ENCODE results near the gene DLGAP1. TPM values are rescaled to one million over a fixed set of nuclear protein-coding genes. Genes with fewer than 3 reads are reported as not detected.

The DLGAP1 gene
- total and polyA plus RNA-seq, 10 donors, result 0.11 to 6.0 (median 2.1) TPM

DNA sequence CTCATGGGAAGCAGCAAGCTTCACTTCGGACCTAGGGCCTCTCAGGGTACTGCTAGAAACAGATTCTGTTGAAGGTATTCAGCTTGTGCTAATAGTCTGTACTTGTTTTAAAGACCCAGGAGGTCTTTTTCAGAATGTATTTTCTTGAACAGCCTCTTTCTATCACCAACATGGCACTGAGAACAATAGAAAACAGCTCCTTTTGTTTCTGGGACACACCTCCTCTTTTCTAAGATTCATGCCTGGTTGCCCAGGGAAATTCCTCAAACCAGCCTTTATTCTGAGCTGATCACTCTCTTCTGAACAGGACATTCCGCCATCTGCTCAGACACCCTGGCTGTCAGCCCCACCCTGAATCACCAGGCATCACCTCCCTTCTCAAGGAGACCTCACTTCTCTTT lies 615.5 kb downstream of the DLGAP1 start:
- TF ChIP-seq POLR2AphosphoS5 (IDR thresholded peaks at IDR 0.05), result no peak
- TF ChIP-seq POLR2A (IDR thresholded peaks at IDR 0.05), result no peak
- TF ChIP-seq, protein P1, sequence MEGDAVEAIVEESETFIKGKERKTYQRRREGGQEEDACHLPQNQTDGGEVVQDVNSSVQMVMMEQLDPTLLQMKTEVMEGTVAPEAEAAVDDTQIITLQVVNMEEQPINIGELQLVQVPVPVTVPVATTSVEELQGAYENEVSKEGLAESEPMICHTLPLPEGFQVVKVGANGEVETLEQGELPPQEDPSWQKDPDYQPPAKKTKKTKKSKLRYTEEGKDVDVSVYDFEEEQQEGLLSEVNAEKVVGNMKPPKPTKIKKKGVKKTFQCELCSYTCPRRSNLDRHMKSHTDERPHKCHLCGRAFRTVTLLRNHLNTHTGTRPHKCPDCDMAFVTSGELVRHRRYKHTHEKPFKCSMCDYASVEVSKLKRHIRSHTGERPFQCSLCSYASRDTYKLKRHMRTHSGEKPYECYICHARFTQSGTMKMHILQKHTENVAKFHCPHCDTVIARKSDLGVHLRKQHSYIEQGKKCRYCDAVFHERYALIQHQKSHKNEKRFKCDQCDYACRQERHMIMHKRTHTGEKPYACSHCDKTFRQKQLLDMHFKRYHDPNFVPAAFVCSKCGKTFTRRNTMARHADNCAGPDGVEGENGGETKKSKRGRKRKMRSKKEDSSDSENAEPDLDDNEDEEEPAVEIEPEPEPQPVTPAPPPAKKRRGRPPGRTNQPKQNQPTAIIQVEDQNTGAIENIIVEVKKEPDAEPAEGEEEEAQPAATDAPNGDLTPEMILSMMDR (IDR thresholded peaks at IDR 0.05 in 8 of 11, conservative IDR thresholded peaks at IDR 0.05 in 3 of 11), result no peak
- Histone ChIP-seq H3K4me1 (no peaks in the 10 kb centered on the region), H3K27ac (no peak overlapping the region), H3K27me3 (replicated peaks in 1 of 7) (no peaks in the 10 kb centered on the region), H3K36me3 (no peaks in the 10 kb centered on the region), H3K9me3 (no peaks in the 10 kb centered on the region), H3K4me3 (no peak overlapping the region)
- whole genome bisulfite sequencing, 5 donors, result 62 to 95% (median 76%) methylated on average over 2 of the region's 2 CpGs
- intact Hi-C loops (cut with DNase I; ENCODE audit: low total_unique reads), result no loop called here
- DNase-seq, result no peak

DNA sequence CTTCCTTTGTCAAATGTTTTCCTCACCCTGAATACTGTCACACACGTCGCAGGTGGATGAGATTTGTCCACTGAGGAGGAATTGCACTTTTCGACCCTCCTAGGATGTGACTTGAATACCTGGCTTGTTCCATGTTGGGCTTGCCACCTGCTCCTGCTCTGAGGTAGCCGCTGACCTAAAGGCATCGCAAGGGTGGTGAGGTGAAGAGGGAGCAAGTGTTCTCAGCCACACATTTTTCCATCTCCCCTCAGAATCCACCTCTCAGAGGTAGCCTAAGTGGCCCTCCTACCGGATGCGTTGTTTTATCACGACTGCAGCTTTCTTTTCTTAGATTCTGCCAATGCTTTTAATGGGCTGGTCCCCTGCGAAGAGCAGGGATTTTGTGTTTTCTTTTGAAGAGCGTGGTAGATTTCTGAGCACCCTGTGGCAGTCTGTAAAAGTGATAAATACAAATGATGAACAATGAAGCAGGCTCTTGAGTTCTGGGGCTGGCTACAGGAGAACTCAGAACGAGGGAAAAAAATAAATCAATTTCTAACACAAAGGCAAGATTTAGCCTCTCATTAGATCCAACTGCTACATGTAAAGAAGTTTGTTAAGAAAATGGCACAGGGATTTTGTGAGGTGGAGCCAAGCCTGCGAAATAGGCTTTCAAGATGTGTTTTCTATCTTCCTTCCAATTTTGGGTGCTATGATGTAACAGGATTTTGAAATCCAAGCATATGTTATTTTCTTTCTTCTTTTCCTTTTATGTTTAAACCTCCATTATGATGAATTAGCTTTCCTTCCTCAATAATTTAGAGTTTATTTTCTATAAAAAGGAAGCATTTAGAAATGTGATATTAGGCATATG lies 618.4 kb downstream of the DLGAP1 start:
- H3K36me3 ChIP-seq, result no peaks in the 10 kb centered on the region
- H3K9me3 ChIP-seq, result no peaks in the 10 kb centered on the region
- no peaks in the 10 kb centered on the region for H3K27me3 ChIP-seq (replicated peaks in 1 of 7)
- intact Hi-C loops (cut with DNase I; ENCODE audit: low total_unique reads), result no loop called here
- WGBS, 5 donors, result 73 to 84% (median 82%) methylated on average over 12 of the region's 12 CpGs
- no peak for TF ChIP-seq POLR2AphosphoS5 (IDR thresholded peaks at IDR 0.05)
- TF ChIP-seq POLR2A (IDR thresholded peaks at IDR 0.05), result no peak
- TF ChIP-seq, protein P1 (IDR thresholded peaks at IDR 0.05 in 8 of 11, conservative IDR thresholded peaks at IDR 0.05 in 3 of 11), result no peak
- DNase-seq, result no peak
- no peak overlapping the region for H3K27ac ChIP-seq
- no peaks in the 10 kb centered on the region for H3K4me1 ChIP-seq
- no peak overlapping the region for H3K4me3 ChIP-seq

DNA sequence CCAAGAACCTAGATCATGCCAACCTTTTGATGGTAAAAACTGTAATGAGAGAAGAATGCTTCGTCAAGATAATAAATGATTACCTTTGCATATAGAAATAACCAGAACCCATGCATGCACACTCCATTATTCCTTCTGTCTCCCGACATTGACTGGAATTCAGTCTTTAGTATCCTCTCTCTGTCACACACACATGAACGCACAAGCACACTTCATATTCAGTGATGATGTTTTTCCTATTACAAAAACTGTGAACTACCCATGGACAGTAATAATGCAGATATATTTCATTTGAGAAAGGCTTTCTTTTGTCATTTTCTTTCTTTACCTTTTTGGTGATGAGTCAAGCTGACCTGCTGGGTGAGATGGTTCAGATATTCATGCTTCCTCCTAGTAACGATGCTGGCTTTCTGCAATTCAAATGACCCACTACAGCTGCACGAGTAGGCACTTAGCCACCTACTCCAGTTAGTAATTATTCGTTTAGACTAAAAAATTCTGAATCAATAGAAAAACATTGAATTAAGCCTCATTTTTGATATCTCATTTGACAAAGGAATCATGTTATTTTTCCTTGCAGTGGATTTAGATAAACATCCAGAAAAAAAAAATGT lies 623.0 kb downstream of the DLGAP1 start:
- no peaks in the 10 kb centered on the region for H3K36me3 ChIP-seq
- no peaks in the 10 kb centered on the region for H3K27me3 ChIP-seq (replicated peaks in 1 of 7)
- TF ChIP-seq POLR2AphosphoS5 (IDR thresholded peaks at IDR 0.05) (no peak), POLR2A (IDR thresholded peaks at IDR 0.05) (no peak)
- TF ChIP-seq, protein P1 (IDR thresholded peaks at IDR 0.05 in 8 of 11, conservative IDR thresholded peaks at IDR 0.05 in 3 of 11), result no peak
- intact Hi-C loops (cut with DNase I; ENCODE audit: low total_unique reads), result no loop called here
- no peaks in the 10 kb centered on the region for H3K4me1 ChIP-seq
- no peaks in the 10 kb centered on the region for H3K9me3 ChIP-seq
- no peak overlapping the region for H3K4me3 ChIP-seq
- no peak for DNase-seq
- WGBS, 5 donors, result 65 to 85% (median 81%) methylated on average over 6 of the region's 6 CpGs
- no peak overlapping the region for H3K27ac ChIP-seq

DNA sequence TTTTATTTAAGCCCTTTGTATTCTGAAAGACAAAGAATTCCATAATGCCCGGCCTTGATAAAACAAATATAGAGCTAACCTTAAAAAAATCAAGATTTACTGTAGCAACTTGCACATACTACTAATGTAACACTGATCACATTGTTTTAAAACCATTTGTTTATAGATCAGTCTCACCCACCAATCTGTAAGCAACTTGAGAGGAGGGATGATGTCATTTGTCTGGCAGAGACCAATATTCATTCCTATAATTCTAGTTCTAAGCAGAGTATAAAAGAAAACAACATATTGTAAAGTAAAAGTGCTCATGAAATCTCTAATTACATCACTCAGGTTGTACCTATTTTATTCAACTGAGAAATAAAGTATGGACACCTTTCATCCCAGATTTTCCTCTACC lies 624.5 kb downstream of the DLGAP1 start:
- WGBS, 5 donors, result 84 to 100% (median 95%) methylated on average over 1 of the region's 1 CpG
- Histone ChIP-seq H3K9me3 (peaks cover 0 to 4% (median 0%) of the 10 kb centered on the region in 8 donors), H3K4me1 (no peaks in the 10 kb centered on the region), H3K27me3 (replicated peaks in 1 of 7) (no peaks in the 10 kb centered on the region), H3K36me3 (no peaks in the 10 kb centered on the region), H3K4me3 (no peak overlapping the region), H3K27ac (no peak overlapping the region)
- TF ChIP-seq POLR2AphosphoS5 (IDR thresholded peaks at IDR 0.05) (no peak), POLR2A (IDR thresholded peaks at IDR 0.05) (no peak)
- TF ChIP-seq, protein P1 (IDR thresholded peaks at IDR 0.05 in 8 of 11, conservative IDR thresholded peaks at IDR 0.05 in 3 of 11), result no peak
- intact Hi-C loops (cut with DNase I; ENCODE audit: low total_unique reads), result no loop called here
- no peak for DNase-seq

Data from spleen (tissue), 11 donors.